ENCODE data around the gene RETN. TPM values are rescaled to one million over a fixed set of nuclear protein-coding genes. Genes with fewer than 3 reads are reported as not detected.
"Not testable (repeated sequence)": the region's sequence is repeated elsewhere in the genome, so short reads cannot be mapped to it uniquely, and the experiment has no call there.

Gene RETN
- total and polyA plus RNA-seq, 2 donors from 2014 or later, result 1.1 TPM; not detected in 1

GRCh38 chr19:7642295-7643030 is 26.4 kb upstream of the RETN start:
- H3K27ac ChIP-seq (ENCODE audit: low read depth in 2 of 2, low read length in 2 of 2), result no peak overlapping the region
- DNase-seq (no peak), FAIRE-seq (no peak)
- H3K4me1 ChIP-seq (ENCODE audit: control insufficient read depth in 2 of 3, insufficient read depth in 2 of 3, low read depth in 1 of 3, low read length in 3 of 3), result peaks cover 0 to 5% (median 0%) of the 10 kb centered on the region in 3 donors
- intact Hi-C loops (cut with DNase I), result no loop called here
- H3K9me3 ChIP-seq (ENCODE audit: control insufficient read depth in 2 of 3, insufficient read depth in 1 of 3, low read length in 3 of 3), result no peaks in the 10 kb centered on the region
- peaks cover 0 to 10% (median 5%) of the 10 kb centered on the region in 3 donors for H3K36me3 ChIP-seq (ENCODE audit: control insufficient read depth in 2 of 3, insufficient read depth in 3 of 3, low read length in 3 of 3)
- H3K27me3 ChIP-seq (ENCODE audit: control insufficient read depth, insufficient read depth, low read length), result no peaks in the 10 kb centered on the region
- no peak overlapping the region for H3K9ac ChIP-seq (ENCODE audit: low read length in 3 of 3)
- TF ChIP-seq CTCF (IDR thresholded peaks at IDR 0.05; ENCODE audit: borderline replicate concordance, extremely low read depth, insufficient read depth), result no peak
- no peak overlapping the region for H3K4me3 ChIP-seq (ENCODE audit: low read length in 3 of 3)

- Histone ChIP-seq H3K9ac (ENCODE audit: low read length in 3 of 3) (no peak overlapping the region), H3K4me1 (ENCODE audit: control insufficient read depth in 2 of 3, insufficient read depth in 2 of 3, low read depth in 1 of 3, low read length in 3 of 3) (peaks cover 0 to 3% (median 0%) of the 10 kb centered on the region in 3 donors), H3K4me3 (ENCODE audit: low read length in 3 of 3) (no peak overlapping the region), H3K36me3 (ENCODE audit: control insufficient read depth in 2 of 3, insufficient read depth in 3 of 3, low read length in 3 of 3) (peaks cover 0 to 10% (median 5%) of the 10 kb centered on the region in 3 donors), H3K9me3 (ENCODE audit: control insufficient read depth in 2 of 3, insufficient read depth in 1 of 3, low read length in 3 of 3) (no peaks in the 10 kb centered on the region), H3K27ac (ENCODE audit: low read depth in 2 of 2, low read length in 2 of 2) (no peak overlapping the region), H3K27me3 (ENCODE audit: control insufficient read depth, insufficient read depth, low read length) (no peaks in the 10 kb centered on the region)
- intact Hi-C loops (cut with DNase I), result no loop called here
- FAIRE-seq, result no peak
- no peak for DNase-seq
- TF ChIP-seq CTCF (IDR thresholded peaks at IDR 0.05; ENCODE audit: borderline replicate concordance, extremely low read depth, insufficient read depth), result no peak
Measured at GRCh38 chr19:7643031-7643415, 25.8 kb upstream of the RETN start.

- H3K9ac ChIP-seq (ENCODE audit: low read length in 3 of 3); H3K9me3 ChIP-seq (ENCODE audit: control insufficient read depth in 2 of 3, insufficient read depth in 1 of 3, low read length in 3 of 3); FAIRE-seq; intact Hi-C loops (cut with DNase I); H3K27me3 ChIP-seq (ENCODE audit: control insufficient read depth, insufficient read depth, low read length); H3K27ac ChIP-seq (ENCODE audit: low read depth in 2 of 2, low read length in 2 of 2); H3K4me3 ChIP-seq (ENCODE audit: low read length in 3 of 3); H3K36me3 ChIP-seq (ENCODE audit: control insufficient read depth in 2 of 3, insufficient read depth in 3 of 3, low read length in 3 of 3); H3K4me1 ChIP-seq (ENCODE audit: control insufficient read depth in 2 of 3, insufficient read depth in 2 of 3, low read depth in 1 of 3, low read length in 3 of 3); DNase-seq: not testable (repeated sequence)
Measured at GRCh38 chr19:7643629-7644549, 25.0 kb upstream of the RETN start.

GRCh38 chr19:7644550-7644877 is 24.3 kb upstream of the RETN start:
- Histone ChIP-seq H3K36me3 (ENCODE audit: control insufficient read depth in 2 of 3, insufficient read depth in 3 of 3, low read length in 3 of 3) (peaks cover 0 to 10% (median 5%) of the 10 kb centered on the region in 3 donors), H3K9me3 (ENCODE audit: control insufficient read depth in 2 of 3, insufficient read depth in 1 of 3, low read length in 3 of 3) (no peaks in the 10 kb centered on the region), H3K27ac (ENCODE audit: low read depth in 2 of 2, low read length in 2 of 2) (no peak overlapping the region), H3K4me3 (ENCODE audit: low read length in 3 of 3) (no peak overlapping the region), H3K27me3 (ENCODE audit: control insufficient read depth, insufficient read depth, low read length) (no peaks in the 10 kb centered on the region), H3K4me1 (ENCODE audit: control insufficient read depth in 2 of 3, insufficient read depth in 2 of 3, low read depth in 1 of 3, low read length in 3 of 3) (peaks cover 0 to 3% (median 0%) of the 10 kb centered on the region in 3 donors), H3K9ac (ENCODE audit: low read length in 3 of 3) (no peak overlapping the region)
- DNase-seq (no peak), FAIRE-seq (no peak)
- intact Hi-C loops (cut with DNase I), result no loop called here
- TF ChIP-seq CTCF (IDR thresholded peaks at IDR 0.05; ENCODE audit: borderline replicate concordance, extremely low read depth, insufficient read depth), result no peak
